A673 (cell line): ENCODE measurements around the gene TASP1.

Experiments
- CTCF ChIP-seq: fragments of 300-800, 200-600 bp; sonication (generic); conservative IDR thresholded peaks from 2 replicates; pipeline ENCODE4 v1.5.1; 2017; ENCODE audit warnings: low read depth, mild to moderate bottlenecking, antibody characterized with exemption, low read length, moderate library complexity, mixed read lengths
- EZH2 ChIP-seq: fragments of 200-600 bp; sonication (generic); IDR thresholded peaks from 2 replicates; pipeline ENCODE4 v1.6.1; 2017; ENCODE audit warnings: borderline replicate concordance, low read depth, mild to moderate bottlenecking, mixed read lengths, antibody characterized with exemption, low read length; ENCODE audit not compliant: poor library complexity, severe bottlenecking

DNA sequence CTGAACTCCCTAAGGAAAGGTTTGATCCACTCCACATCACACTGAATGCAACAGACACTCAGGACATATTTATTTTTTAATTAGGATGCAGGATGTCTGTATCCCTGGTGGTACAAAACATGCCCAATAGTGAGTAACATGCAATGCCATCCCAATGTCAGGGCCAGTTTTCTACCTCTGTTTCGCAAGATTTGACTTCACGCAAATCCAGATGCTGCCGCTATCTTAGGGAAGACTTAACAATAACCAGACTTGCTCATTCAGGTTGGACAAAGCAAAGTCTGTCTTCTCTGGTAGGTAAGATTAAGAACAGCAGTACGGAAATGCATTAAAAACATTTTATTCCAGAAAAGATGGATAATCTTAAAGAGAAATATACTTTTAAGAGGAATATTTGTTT lies 103.1 kb downstream of the TASP1 start:
- TF ChIP-seq CTCF (no peak), EZH2 (no peak)
